Activated CD8-positive, alpha-beta T cell treated with anti-CD3 and anti-CD28 coated beads, Interleukin-2, amount 10 ng/mL, durations not matched to agents 7 days and 5 days (primary cell): ENCODE data around the gene PHYHIPL. TPM values are rescaled to one million over a fixed set of nuclear protein-coding genes. Genes with fewer than 3 reads are reported as not detected.

Source experiments
- ATAC-seq: fragments of 150-1000 bp; cut with Tn5 transposase; one replicate; pipeline ENCODE4 v1.10.0; 2021; ENCODE audit warnings: moderate library complexity
- CTCF ChIA-PET: fragments of 350-600 bp; sonication (Branson Sonifier 250); formaldehyde crosslinking; loops from one replicate; lab custom pipeline; 2021; ENCODE audit warnings: antibody characterized with exemption; lab: Charles Lee
- POLR2A ChIA-PET: fragments of 350-600 bp; sonication (Branson Sonifier 250); formaldehyde crosslinking; loops from one replicate; lab custom pipeline; 2021; ENCODE audit warnings: antibody characterized with exemption; lab: Charles Lee
- DNase-seq: peaks from one replicate; pipeline ENCODE4 v3.0.0-alpha.2; 2020
- H3K27ac Mint-ChIP-seq: one replicate; pipeline ENCODE4 v1.8.0; 2021; ENCODE audit warnings: mild to moderate bottlenecking, mixed read lengths
- H3K27me3 Mint-ChIP-seq: one replicate; pipeline ENCODE4 v1.8.0; 2021; ENCODE audit warnings: low read depth, mixed read lengths
- H3K36me3 Mint-ChIP-seq: one replicate; pipeline ENCODE4 v1.8.0; 2021; ENCODE audit warnings: low read depth, mixed read lengths
- H3K4me1 Mint-ChIP-seq: one replicate; pipeline ENCODE4 v1.8.0; 2021; ENCODE audit warnings: low read depth, mixed read lengths
- H3K4me3 Mint-ChIP-seq: one replicate; pipeline ENCODE4 v1.8.0; 2021; ENCODE audit warnings: mild to moderate bottlenecking, mixed read lengths
- H3K9me3 Mint-ChIP-seq: one replicate; pipeline ENCODE4 v1.8.0; 2022; ENCODE audit warnings: mixed read lengths; ENCODE audit not compliant: insufficient read depth
- total RNA-seq, 2 experiments: library from RNA; stranded (reverse); gene quantifications; one replicate each; pipeline ENCODE4 v1.2.3, GENCODE V29; 2021

PHYHIPL gene
- not detected for total RNA-seq

DNA sequence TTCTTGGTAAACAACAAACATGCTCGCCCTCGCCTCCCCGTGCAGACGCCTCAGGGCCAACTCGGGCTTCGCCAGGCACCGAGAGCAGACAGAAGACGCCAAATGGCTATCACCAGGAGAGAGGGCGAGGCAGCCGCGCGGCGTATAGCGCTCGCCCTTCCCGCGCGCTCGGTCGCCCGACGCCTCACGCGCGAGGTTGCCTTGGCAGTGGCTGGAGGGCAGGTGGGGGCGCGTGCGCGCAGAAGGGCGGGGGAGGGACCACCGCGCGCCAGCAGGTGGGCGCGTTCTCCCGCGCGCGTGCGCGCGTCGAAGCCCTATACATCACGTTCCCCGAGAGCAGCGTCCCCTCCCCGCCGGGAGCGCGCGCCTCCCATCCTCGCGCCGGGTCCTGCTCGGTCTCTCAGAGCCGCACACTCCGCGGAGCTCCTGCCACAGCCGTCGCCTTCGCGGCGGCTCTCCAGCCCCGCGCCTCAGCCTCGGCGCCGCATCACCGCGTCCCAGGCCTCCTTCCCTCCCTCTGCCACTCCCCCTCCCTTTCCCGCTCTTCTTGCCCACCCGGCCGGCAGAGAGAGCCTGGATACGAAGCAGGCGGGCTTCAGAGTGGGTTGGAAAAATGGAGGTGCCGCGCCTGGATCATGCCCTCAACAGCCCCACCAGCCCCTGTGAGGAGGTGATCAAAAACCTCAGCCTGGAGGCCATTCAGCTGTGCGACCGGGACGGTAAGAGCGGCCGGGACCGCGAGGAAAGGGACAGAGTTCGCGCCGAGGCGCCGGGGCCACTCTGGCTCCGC lies at the start of gene PHYHIPL:
Gene PHYHIPL, plus strand, starts transcription at position 403 of the 790 bp plus-strand sequence. Its CDS starts 211 bp downstream, at position 614.
- Mint-ChIP-seq H3K27me3 (peaks cover 13% of the 10 kb centered on the region), H3K27ac (peak within 1 kb of the TSS; percentile 11), H3K9me3 (peaks cover 5% of the 10 kb centered on the region), H3K4me3 (peak within 1 kb of the TSS; percentile 43), H3K4me1 (peaks cover 4% of the 10 kb centered on the region), H3K36me3 (peaks cover 4% of the 10 kb centered on the region)
- POLR2A ChIA-PET: no interaction called here
- no peak for ATAC-seq
- DNase-seq: no peak
- CTCF ChIA-PET: no interaction called here

- no peak for DNase-seq
- Mint-ChIP-seq H3K36me3 (no peaks in the 10 kb centered on the region), H3K27me3 (no peaks in the 10 kb centered on the region), H3K9me3 (no peaks in the 10 kb centered on the region), H3K27ac (no peak overlapping the region), H3K4me1 (no peaks in the 10 kb centered on the region), H3K4me3 (no peak overlapping the region)
- no peak for ATAC-seq
- ChIA-PET CTCF (no interaction called here), POLR2A (no interaction called here)
Observed at GRCh38 chr10:59126991-59127390, 49.5 kb upstream of the PHYHIPL start.

DNA sequence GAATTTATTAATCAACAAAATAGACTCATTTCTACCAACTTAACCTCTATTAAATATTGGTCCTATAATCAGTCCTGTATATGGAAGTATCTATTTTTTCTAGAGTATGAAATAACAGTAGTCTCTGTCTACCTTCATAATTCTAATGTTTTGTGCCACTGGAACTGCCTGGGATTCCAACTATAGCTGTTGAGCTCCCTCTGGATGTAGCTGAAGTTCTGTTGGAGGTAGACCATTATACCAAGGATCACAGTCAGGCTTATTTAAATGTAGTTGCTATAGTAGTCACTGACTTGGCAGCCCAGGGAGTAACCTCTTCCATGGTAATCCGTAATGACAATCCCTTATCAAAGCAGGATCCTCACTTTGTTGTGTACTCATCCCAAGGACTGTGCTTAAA lies 48.5 kb upstream of the PHYHIPL start:
- no peak overlapping the region for H3K4me3 Mint-ChIP-seq
- CTCF ChIA-PET: no interaction called here
- no peaks in the 10 kb centered on the region for H3K36me3 Mint-ChIP-seq
- no peak for ATAC-seq
- no peaks in the 10 kb centered on the region for H3K9me3 Mint-ChIP-seq
- no peaks in the 10 kb centered on the region for H3K27me3 Mint-ChIP-seq
- H3K27ac Mint-ChIP-seq: no peak overlapping the region
- H3K4me1 Mint-ChIP-seq: no peaks in the 10 kb centered on the region
- POLR2A ChIA-PET: no interaction called here
- no peak for DNase-seq

DNA sequence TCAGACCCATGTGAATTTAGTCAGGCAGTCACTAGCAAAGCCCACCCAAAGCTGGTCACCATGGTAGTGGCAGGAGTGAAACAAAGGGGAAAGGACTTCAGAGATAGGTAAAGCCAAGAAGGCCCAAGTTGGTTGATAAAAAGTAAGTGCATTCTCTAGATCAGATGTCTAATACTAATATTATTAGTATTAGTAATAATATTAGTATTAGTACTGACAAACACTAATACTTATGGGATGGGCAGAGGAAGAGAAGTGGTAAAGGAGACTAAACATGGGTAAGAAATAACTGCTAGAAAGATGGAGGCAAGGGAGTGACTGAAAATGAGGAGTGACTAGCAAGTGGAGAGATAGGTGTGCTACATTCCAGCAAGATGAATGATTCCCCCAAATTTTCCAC lies 46.6 kb upstream of the PHYHIPL start:
- DNase-seq (no peak), ATAC-seq (no peak)
- Mint-ChIP-seq H3K27ac (no peak overlapping the region), H3K27me3 (no peaks in the 10 kb centered on the region), H3K4me1 (no peaks in the 10 kb centered on the region), H3K9me3 (no peaks in the 10 kb centered on the region), H3K36me3 (no peaks in the 10 kb centered on the region), H3K4me3 (no peak overlapping the region)
- CTCF ChIA-PET: no interaction called here
- POLR2A ChIA-PET: no interaction called here

DNA sequence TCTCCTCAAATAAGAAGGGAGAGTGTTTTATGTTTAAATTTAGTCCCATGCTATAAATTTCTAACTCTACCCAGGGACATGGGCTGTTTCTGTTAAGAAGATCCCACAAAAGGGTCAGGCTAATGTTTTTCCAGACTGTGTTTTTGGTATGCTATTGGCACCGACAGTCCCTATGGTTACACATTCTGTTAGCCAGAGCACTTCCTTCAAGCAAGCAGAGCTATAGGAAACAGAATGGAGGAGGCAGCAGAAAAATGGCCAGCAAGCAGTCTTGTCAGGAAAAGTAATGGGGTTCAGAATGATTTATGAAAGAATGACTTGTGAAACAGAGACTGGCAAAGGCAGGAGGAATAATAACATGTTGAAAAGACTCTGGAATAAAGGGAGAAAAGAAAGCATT lies 44.8 kb upstream of the PHYHIPL start:
- ChIA-PET POLR2A (no interaction called here), CTCF (no interaction called here)
- Mint-ChIP-seq H3K4me1 (no peaks in the 10 kb centered on the region), H3K9me3 (no peaks in the 10 kb centered on the region), H3K4me3 (no peak overlapping the region), H3K27ac (no peak overlapping the region), H3K27me3 (no peaks in the 10 kb centered on the region), H3K36me3 (no peaks in the 10 kb centered on the region)
- ATAC-seq (no peak), DNase-seq (no peak)

DNA sequence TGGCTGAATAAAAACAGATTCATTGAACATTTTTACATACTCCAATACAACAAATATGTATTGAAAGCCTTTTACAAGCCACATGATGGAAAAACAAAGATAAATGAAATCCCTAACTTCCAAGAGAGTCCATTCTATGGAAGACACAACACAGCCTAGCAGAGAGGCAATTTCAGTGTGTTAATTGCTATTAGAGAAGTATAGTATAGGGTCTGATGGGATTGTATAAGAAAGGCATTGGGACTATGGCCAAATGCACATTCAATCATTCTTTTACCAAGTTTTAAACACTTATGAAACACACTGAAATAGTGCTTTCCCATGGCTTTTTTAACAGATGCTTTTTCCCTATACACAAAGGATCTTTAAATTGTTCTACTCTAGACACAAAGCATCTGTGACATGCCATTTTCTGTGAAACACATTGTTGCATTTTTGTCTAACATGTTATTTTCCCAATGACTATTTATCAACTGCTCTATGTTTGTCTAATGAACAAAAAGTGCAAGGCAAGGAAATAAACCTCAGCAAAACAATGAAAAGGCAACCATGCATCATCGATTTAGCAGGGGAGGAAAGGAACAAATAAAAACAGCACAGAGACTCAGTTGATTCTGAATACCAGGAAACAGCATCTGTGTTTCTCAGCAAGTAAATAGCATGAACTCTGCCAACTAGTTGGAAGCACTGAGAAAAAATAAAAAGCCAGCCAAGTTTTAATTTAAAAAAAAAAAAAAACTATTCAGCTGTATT lies 42.4 kb upstream of the PHYHIPL start:
- CTCF ChIA-PET: no interaction called here
- no peaks in the 10 kb centered on the region for H3K36me3 Mint-ChIP-seq
- H3K4me1 Mint-ChIP-seq: no peaks in the 10 kb centered on the region
- no peaks in the 10 kb centered on the region for H3K27me3 Mint-ChIP-seq
- no peak overlapping the region for H3K27ac Mint-ChIP-seq
- DNase-seq (no peak), ATAC-seq (no peak)
- H3K9me3 Mint-ChIP-seq: no peaks in the 10 kb centered on the region
- POLR2A ChIA-PET: no interaction called here
- H3K4me3 Mint-ChIP-seq: no peak overlapping the region

GRCh38 chr10:59134785-59135184 lies 41.7 kb upstream of the PHYHIPL start:
- POLR2A ChIA-PET: no interaction called here
- H3K27me3 Mint-ChIP-seq: no peaks in the 10 kb centered on the region
- CTCF ChIA-PET: no interaction called here
- no peaks in the 10 kb centered on the region for H3K36me3 Mint-ChIP-seq
- no peak overlapping the region for H3K4me3 Mint-ChIP-seq
- ATAC-seq (no peak), DNase-seq (no peak)
- no peaks in the 10 kb centered on the region for H3K9me3 Mint-ChIP-seq
- H3K27ac Mint-ChIP-seq: no peak overlapping the region
- no peaks in the 10 kb centered on the region for H3K4me1 Mint-ChIP-seq

DNA sequence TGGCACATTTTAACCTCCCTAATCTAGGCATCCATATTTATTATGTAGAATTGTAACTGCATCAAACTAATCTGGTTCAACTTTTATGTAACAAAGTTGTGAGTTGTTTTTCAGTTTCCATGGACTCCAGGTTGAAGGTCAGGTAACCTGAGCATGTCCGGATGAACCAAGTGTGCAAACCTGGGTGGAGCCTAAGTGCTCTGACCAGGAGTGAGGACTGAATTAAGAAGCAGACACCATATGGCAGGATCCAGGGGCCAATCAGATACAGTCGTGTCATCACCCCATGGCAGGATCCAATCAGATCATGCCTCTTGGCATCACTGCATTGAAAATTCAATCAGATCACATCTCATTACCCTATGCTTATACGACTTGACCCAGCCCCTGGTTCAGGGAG lies 41.2 kb upstream of the PHYHIPL start:
- CTCF ChIA-PET: no interaction called here
- DNase-seq (no peak), ATAC-seq (no peak)
- Mint-ChIP-seq H3K4me3 (no peak overlapping the region), H3K36me3 (no peaks in the 10 kb centered on the region), H3K27ac (no peak overlapping the region), H3K4me1 (no peaks in the 10 kb centered on the region), H3K9me3 (no peaks in the 10 kb centered on the region), H3K27me3 (no peaks in the 10 kb centered on the region)
- POLR2A ChIA-PET: no interaction called here

- no peaks in the 10 kb centered on the region for H3K9me3 Mint-ChIP-seq
- H3K4me3 Mint-ChIP-seq: no peak overlapping the region
- ChIA-PET POLR2A (no interaction called here), CTCF (no interaction called here)
- no peaks in the 10 kb centered on the region for H3K4me1 Mint-ChIP-seq
- H3K27ac Mint-ChIP-seq: no peak overlapping the region
- DNase-seq (no peak), ATAC-seq (no peak)
- no peaks in the 10 kb centered on the region for H3K27me3 Mint-ChIP-seq
- no peaks in the 10 kb centered on the region for H3K36me3 Mint-ChIP-seq
Observed at GRCh38 chr10:59138052-59138451, 38.4 kb upstream of the PHYHIPL start.

DNA sequence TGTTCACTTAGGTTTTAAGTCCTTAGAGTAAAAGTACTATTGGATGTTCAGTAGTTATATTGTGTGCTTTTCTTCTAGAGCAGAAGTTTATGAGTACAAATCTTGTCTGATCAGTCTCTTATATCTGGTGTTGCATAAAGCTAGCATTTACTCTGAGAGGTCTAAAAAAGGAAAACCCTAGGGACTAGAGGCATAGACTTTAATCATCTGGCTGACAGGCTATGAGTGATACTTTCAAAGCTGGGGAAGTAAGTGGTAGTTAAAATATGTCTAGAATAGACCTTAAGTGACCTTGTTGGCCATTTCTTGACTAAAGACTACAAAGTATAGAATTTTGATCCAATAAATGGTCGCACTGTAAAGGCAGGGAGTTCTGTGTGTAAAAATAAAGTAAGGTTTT lies 32.9 kb upstream of the PHYHIPL start:
- H3K27ac Mint-ChIP-seq: no peak overlapping the region
- no peaks in the 10 kb centered on the region for H3K27me3 Mint-ChIP-seq
- peaks cover 7% of the 10 kb centered on the region for H3K9me3 Mint-ChIP-seq
- no peaks in the 10 kb centered on the region for H3K4me1 Mint-ChIP-seq
- ATAC-seq (no peak), DNase-seq (no peak)
- no peak overlapping the region for H3K4me3 Mint-ChIP-seq
- ChIA-PET POLR2A (no interaction called here), CTCF (no interaction called here)
- H3K36me3 Mint-ChIP-seq: no peaks in the 10 kb centered on the region

DNA sequence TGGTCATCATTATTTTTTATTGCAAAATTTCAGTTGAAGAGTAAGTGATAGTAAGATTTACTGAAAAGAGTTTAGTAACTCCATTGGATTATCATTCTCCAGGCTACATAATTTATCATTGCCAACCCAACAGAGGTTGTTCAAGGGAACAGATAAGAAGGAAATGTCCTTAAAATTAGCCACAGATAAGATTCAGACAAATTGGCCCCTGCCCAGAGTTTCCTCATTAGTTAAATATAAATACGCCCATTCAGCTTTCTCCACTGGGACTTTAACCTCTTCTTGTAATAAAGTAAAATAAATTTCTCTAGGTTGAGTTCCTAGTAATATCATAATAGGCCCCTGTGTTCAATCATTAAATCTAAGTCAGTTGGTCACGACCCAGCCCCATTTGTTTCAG lies 27.7 kb upstream of the PHYHIPL start:
- peaks cover 7% of the 10 kb centered on the region for H3K9me3 Mint-ChIP-seq
- POLR2A ChIA-PET: no interaction called here

DNA sequence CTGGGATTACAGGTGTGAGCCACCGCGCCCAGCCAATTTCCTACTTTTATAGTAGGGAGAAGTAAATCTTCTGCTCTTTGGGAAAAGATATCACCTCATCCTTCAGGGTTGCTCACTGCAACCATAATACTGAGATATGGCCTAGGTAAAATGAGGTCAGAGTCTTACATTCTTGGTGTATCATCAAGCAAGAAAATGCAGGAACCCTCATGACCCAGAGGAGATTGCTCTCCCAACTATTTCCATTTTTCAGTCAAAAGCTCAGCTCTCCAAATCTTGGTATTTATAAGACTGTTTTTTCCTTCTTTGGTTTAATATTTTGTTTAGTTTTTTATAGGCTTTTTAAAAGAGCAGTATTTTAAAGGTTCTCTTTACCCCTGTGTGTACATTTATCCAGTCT lies 20.9 kb upstream of the PHYHIPL start:
- POLR2A ChIA-PET: no interaction called here
- H3K27ac Mint-ChIP-seq: no peak overlapping the region
- H3K4me1 Mint-ChIP-seq: no peaks in the 10 kb centered on the region
- no peak overlapping the region for H3K4me3 Mint-ChIP-seq
- no peak for DNase-seq
- no peaks in the 10 kb centered on the region for H3K9me3 Mint-ChIP-seq
- no peaks in the 10 kb centered on the region for H3K36me3 Mint-ChIP-seq
- ATAC-seq: no peak
- H3K27me3 Mint-ChIP-seq: no peaks in the 10 kb centered on the region
- CTCF ChIA-PET: no interaction called here

More for the DNA sequence above, 27.7 kb upstream of the PHYHIPL start:
- H3K27ac Mint-ChIP-seq: no peak overlapping the region
- CTCF ChIA-PET: no interaction called here
- no peaks in the 10 kb centered on the region for H3K4me1 Mint-ChIP-seq
- H3K4me3 Mint-ChIP-seq: no peak overlapping the region
- DNase-seq (no peak), ATAC-seq (no peak)
- H3K36me3 Mint-ChIP-seq: no peaks in the 10 kb centered on the region
- no peaks in the 10 kb centered on the region for H3K27me3 Mint-ChIP-seq
